HepG2 (cell line): Measurements from ENCODE around the gene ELMO2.

ENCODE experiments used
- CTCF ChIP-seq: sonication (generic); formaldehyde crosslinking; IDR thresholded peaks from 2 replicates; pipeline ENCODE4 v1.5.0; 2020; ENCODE audit warnings: mild to moderate bottlenecking, missing genetic modification reagents, moderate library complexity
- MAX ChIP-seq: IDR thresholded peaks from 2 replicates; pipeline ENCODE4 v1.6.1; 2012; ENCODE audit warnings: inconsistent platforms
- NBN ChIP-seq: fragments of 450-650 bp; conservative IDR thresholded peaks from 2 replicates; pipeline ENCODE4 v1.6.1; 2017
- RCOR2 ChIP-seq: IDR thresholded peaks from 2 replicates; pipeline ENCODE4 v1.6.1; 2016; ENCODE audit warnings: missing biosample characterization, missing genetic modification reagents
- ZNF207 ChIP-seq: fragments of 450-650 bp; IDR thresholded peaks from 2 replicates; pipeline ENCODE4 v1.6.1; 2016; ENCODE audit warnings: antibody characterized with exemption, borderline replicate concordance
- TF ChIP-seq, protein P1 (sequence below): sonication (generic); formaldehyde crosslinking; IDR thresholded peaks from 2 replicates; pipeline ENCODE4 v1.4.0; 2020; ENCODE audit warnings: mild to moderate bottlenecking, missing genetic modification reagents, borderline replicate concordance

GRCh38 chr20:46361811-46362210, 44.6 kb downstream of the ELMO2 start:
- TF ChIP-seq NBN: no peak
- TF ChIP-seq, protein P1, sequence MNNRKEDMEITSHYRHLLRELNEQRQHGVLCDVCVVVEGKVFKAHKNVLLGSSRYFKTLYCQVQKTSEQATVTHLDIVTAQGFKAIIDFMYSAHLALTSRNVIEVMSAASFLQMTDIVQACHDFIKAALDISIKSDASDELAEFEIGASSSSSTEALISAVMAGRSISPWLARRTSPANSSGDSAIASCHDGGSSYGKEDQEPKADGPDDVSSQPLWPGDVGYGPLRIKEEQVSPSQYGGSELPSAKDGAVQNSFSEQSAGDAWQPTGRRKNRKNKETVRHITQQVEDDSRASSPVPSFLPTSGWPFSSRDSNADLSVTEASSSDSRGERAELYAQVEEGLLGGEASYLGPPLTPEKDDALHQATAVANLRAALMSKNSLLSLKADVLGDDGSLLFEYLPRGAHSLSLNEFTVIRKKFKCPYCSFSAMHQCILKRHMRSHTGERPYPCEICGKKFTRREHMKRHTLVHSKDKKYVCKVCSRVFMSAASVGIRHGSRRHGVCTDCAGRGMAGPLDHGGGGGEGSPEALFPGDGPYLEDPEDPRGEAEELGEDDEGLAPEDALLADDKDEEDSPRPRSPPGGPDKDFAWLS: no peak
- TF ChIP-seq ZNF207: no peak
- no peak for TF ChIP-seq MAX
- TF ChIP-seq RCOR2 (CRISPR knock-in tag): no peak
- no peak for TF ChIP-seq CTCF (CRISPR knock-in tag)
